OCI-LY1 (cell line): Measurements from ENCODE around the gene TBC1D8B.
"Not testable (repeated sequence)": the region's sequence is repeated elsewhere in the genome, so short reads cannot be mapped to it uniquely, and the experiment has no call there.

Experiments used
- H2AFZ ChIP-seq: fragments of 200-600 bp; sonication (generic), shearing (Covaris generic); 2 replicates; pipeline ENCODE4 v1.6.0; 2014; ENCODE audit warnings: antibody characterized with exemption, mild to moderate bottlenecking, low read length
- H3F3A ChIP-seq: fragments of 200-600 bp; sonication (generic), shearing (Covaris generic); 2 replicates; pipeline ENCODE4 v1.6.0; 2014; ENCODE audit warnings: mild to moderate bottlenecking, antibody characterized with exemption, low read length, moderate library complexity; ENCODE audit not compliant: insufficient read depth
- H3K27ac ChIP-seq: fragments of 200-600 bp; sonication (generic); 2 replicates; pipeline ENCODE4 v1.5.1; 2014; ENCODE audit warnings: low read length, mixed run types, mild to moderate bottlenecking, low read depth; ENCODE audit not compliant: poor library complexity, severe bottlenecking
- H3K27me3 ChIP-seq: fragments of 200-600 bp; sonication (generic); 2 replicates; pipeline ENCODE4 v1.6.0; 2014; ENCODE audit warnings: antibody characterized with exemption, mild to moderate bottlenecking, low read length, moderate library complexity; ENCODE audit not compliant: insufficient read depth
- H3K36me3 ChIP-seq: fragments of 200-600 bp; sonication (generic); 2 replicates; pipeline ENCODE4 v1.6.1; 2014; ENCODE audit warnings: mild to moderate bottlenecking, antibody characterized with exemption, low read length, moderate library complexity, mixed read lengths; ENCODE audit not compliant: insufficient read depth
- H3K4me1 ChIP-seq: fragments of 200-600 bp; sonication (generic); 2 replicates; pipeline ENCODE4 v1.5.1; 2014; ENCODE audit warnings: mild to moderate bottlenecking, low read length, moderate library complexity; ENCODE audit not compliant: insufficient read depth, severe bottlenecking
- H3K4me2 ChIP-seq: fragments of 200-600 bp; sonication (generic), shearing (Covaris generic); 2 replicates; pipeline ENCODE4 v1.6.1; 2014; ENCODE audit warnings: low read length
- H3K4me3 ChIP-seq: fragments of 200-600 bp; sonication (generic); 2 replicates; pipeline ENCODE4 v1.5.1; 2014; ENCODE audit warnings: low read length, low read depth, mild to moderate bottlenecking, mixed read lengths; ENCODE audit not compliant: poor library complexity, severe bottlenecking
- H3K79me2 ChIP-seq: fragments of 200-600 bp; shearing (Covaris generic); 2 replicates; pipeline ENCODE4 v1.6.1; 2016; ENCODE audit warnings: mixed run types, low read length, mixed read lengths; ENCODE audit not compliant: insufficient read depth
- H3K9ac ChIP-seq: fragments of 200-600 bp; sonication (generic), shearing (Covaris generic); 2 replicates; pipeline ENCODE4 v1.6.1; 2014; ENCODE audit warnings: mild to moderate bottlenecking, low read length, mixed read lengths
- H3K9me2 ChIP-seq: fragments of 200-600 bp; sonication (generic), shearing (Covaris generic); 2 replicates; pipeline ENCODE4 v1.6.1; 2014; ENCODE audit warnings: low read depth, mild to moderate bottlenecking, low read length, mixed read lengths
- H3K9me3 ChIP-seq: fragments of 200-600 bp; shearing (Covaris generic); 2 replicates; pipeline ENCODE4 v1.6.1; 2014; ENCODE audit warnings: low read length, mixed read lengths
- H4K20me1 ChIP-seq: fragments of 200-600 bp; sonication (generic), shearing (Covaris generic); 2 replicates; pipeline ENCODE4 v1.6.0; 2016; ENCODE audit warnings: mild to moderate bottlenecking, low read length; ENCODE audit not compliant: insufficient read depth
- CTCF ChIP-seq: fragments of 200-600 bp; sonication (generic), shearing (Covaris generic); IDR thresholded peaks from 2 replicates; pipeline ENCODE4 v1.5.1; 2017; ENCODE audit warnings: mild to moderate bottlenecking, antibody characterized with exemption, low read length, moderate library complexity, mixed read lengths
- EZH2 ChIP-seq: fragments of 200-600 bp; sonication (generic), shearing (Covaris generic); IDR thresholded peaks from 2 replicates; pipeline ENCODE4 v1.8.0; 2017; ENCODE audit warnings: borderline replicate concordance, mixed run types, mild to moderate bottlenecking, antibody characterized with exemption, low read length, moderate library complexity, mixed read lengths

The TBC1D8B gene

GRCh38 chrX:106862972-106863688 is 60.7 kb downstream of the TBC1D8B start:
- Histone ChIP-seq H3K4me2 (no peak overlapping the region), H3K9ac (no peak overlapping the region), H3K4me1 (no peaks in the 10 kb centered on the region), H3F3A (no peaks in the 10 kb centered on the region), H3K79me2 (no peaks in the 10 kb centered on the region), H2AFZ (no peak overlapping the region), H3K9me2 (no peaks in the 10 kb centered on the region), H4K20me1 (no peaks in the 10 kb centered on the region), H3K4me3 (no peak overlapping the region), H3K27me3 (no peaks in the 10 kb centered on the region), H3K27ac (no peak overlapping the region), H3K9me3 (no peaks in the 10 kb centered on the region), H3K36me3 (no peaks in the 10 kb centered on the region)
- peak; percentile 45; the same call in 1 of the 2 replicates for TF ChIP-seq CTCF
- no peak for TF ChIP-seq EZH2

GRCh38 chrX:106863697-106864096 is 61.2 kb downstream of the TBC1D8B start:
- no peaks in the 10 kb centered on the region for H3K79me2 ChIP-seq
- H3K9ac ChIP-seq, result no peak overlapping the region
- no peak for TF ChIP-seq CTCF
- TF ChIP-seq EZH2, result no peak

DNA sequence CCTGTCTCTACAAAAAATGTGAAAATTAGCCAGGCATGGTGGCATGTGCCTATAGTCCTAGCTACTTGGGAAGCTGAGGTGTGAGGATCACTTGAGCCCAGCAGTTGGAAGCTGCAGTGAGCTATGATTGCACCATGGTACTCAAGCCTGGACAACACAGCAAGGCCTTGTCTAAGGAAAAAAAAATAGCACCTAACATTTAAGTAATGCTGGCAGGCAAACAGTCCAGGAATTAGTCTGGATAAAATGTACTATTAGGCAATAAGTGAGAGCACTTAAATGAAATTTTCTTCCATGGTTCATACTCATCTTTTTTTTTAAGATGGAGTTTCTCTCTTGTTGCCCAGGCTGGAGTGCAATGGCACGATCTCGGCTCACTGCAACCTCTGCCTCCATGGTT is 70.3 kb downstream of the TBC1D8B start:
- H3K9me3 ChIP-seq, H4K20me1 ChIP-seq, H3K79me2 ChIP-seq, H3K4me1 ChIP-seq, H3K36me3 ChIP-seq, H3K27ac ChIP-seq, H3K27me3 ChIP-seq, H2AFZ ChIP-seq, H3K9ac ChIP-seq, H3K4me3 ChIP-seq, H3K4me2 ChIP-seq, H3K9me2 ChIP-seq, H3F3A ChIP-seq: not testable (repeated sequence)

More at GRCh38 chrX:106863697-106864096, 61.2 kb downstream of the TBC1D8B start:
- Histone ChIP-seq H3K4me3 (no peak overlapping the region), H3K27ac (no peak overlapping the region), H3F3A (no peaks in the 10 kb centered on the region), H3K27me3 (no peaks in the 10 kb centered on the region), H3K4me1 (no peaks in the 10 kb centered on the region), H3K4me2 (no peak overlapping the region), H3K9me3 (no peaks in the 10 kb centered on the region), H3K36me3 (no peaks in the 10 kb centered on the region), H3K9me2 (no peaks in the 10 kb centered on the region), H2AFZ (no peak overlapping the region), H4K20me1 (no peaks in the 10 kb centered on the region)

DNA sequence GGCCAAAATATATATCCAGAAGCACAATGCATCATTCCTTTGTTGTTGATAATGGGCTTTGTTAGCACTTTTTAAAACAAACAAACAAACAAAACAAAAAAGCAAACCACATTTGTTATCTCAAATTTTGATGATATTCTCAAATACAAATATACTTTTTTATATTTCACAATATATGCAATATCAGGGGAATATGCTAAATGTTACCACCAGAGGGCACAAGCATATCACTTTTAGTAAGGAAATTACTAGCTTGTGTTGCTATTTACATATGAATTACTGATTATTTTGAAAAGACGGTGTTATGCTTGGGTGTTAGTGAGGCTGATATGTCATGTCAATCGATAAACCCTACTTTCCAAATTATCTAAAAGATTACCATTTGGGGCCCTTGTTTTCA is 71.6 kb downstream of the TBC1D8B start:
- peak; percentile 33 for TF ChIP-seq CTCF
- no peak for TF ChIP-seq EZH2

More for the DNA sequence above, 71.6 kb downstream of the TBC1D8B start:
- Histone ChIP-seq H3K9me3 (no peaks in the 10 kb centered on the region), H3K27ac (no peak overlapping the region), H3K4me3 (no peak overlapping the region), H3K4me2 (no peak overlapping the region), H4K20me1 (no peaks in the 10 kb centered on the region), H3K4me1 (no peaks in the 10 kb centered on the region), H3K36me3 (no peaks in the 10 kb centered on the region), H2AFZ (no peak overlapping the region), H3K27me3 (no peaks in the 10 kb centered on the region), H3K79me2 (no peaks in the 10 kb centered on the region), H3K9ac (no peak overlapping the region), H3K9me2 (no peaks in the 10 kb centered on the region), H3F3A (no peaks in the 10 kb centered on the region)
